Measurements from ENCODE around the gene NBPF19.
"Not testable (repeated sequence)": the region's sequence is repeated elsewhere in the genome, so short reads cannot be mapped to it uniquely, and the experiment has no call there.

The NBPF19 gene, protein sequence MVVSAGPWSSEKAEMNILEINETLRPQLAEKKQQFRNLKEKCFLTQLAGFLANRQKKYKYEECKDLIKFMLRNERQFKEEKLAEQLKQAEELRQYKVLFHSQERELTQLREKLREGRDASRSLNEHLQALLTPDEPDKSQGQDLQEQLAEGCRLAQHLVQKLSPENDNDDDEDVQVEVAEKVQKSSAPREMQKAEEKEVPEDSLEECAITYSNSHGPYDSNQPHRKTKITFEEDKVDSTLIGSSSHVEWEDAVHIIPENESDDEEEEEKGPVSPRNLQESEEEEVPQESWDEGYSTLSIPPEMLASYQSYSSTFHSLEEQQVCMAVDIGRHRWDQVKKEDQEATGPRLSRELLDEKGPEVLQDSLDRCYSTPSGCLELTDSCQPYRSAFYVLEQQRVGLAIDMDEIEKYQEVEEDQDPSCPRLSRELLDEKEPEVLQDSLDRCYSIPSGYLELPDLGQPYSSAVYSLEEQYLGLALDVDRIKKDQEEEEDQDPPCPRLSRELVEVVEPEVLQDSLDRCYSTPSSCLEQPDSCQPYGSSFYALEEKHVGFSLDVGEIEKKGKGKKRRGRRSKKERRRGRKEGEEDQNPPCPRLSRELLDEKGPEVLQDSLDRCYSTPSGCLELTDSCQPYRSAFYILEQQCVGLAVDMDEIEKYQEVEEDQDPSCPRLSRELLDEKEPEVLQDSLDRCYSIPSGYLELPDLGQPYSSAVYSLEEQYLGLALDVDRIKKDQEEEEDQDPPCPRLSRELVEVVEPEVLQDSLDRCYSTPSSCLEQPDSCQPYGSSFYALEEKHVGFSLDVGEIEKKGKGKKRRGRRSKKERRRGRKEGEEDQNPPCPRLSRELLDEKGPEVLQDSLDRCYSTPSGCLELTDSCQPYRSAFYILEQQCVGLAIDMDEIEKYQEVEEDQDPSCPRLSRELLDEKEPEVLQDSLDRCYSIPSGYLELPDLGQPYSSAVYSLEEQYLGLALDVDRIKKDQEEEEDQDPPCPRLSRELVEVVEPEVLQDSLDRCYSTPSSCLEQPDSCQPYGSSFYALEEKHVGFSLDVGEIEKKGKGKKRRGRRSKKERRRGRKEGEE (N-terminal part only)

DNA sequence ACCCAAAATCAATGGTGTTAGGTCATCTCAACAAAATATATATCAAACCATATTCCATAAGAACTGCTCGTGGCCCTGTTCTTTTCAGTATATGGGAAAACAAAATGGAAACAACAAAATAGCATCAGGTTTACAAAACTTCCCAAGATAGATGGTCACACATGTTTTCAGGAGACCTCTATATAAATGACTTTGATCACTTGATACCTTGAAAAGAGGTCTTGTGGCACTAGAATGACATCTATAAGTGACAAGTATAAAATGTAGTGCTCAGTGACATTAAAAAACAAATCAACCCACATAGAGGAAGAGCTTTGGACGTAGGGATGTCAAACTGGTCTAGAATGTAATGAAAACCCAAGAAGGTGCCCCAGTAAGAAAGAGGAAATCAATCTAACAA lies at the start of gene NBPF19:
Gene NBPF19, plus strand, starts transcription at position 301 of the 400 bp plus-strand sequence. CDS start 888 bp downstream, outside the sequence.
- not testable (repeated sequence) for H3K27ac ChIP-seq; DNase-seq (ENCODE audit: low spot score); H3K4me3 ChIP-seq

DNA sequence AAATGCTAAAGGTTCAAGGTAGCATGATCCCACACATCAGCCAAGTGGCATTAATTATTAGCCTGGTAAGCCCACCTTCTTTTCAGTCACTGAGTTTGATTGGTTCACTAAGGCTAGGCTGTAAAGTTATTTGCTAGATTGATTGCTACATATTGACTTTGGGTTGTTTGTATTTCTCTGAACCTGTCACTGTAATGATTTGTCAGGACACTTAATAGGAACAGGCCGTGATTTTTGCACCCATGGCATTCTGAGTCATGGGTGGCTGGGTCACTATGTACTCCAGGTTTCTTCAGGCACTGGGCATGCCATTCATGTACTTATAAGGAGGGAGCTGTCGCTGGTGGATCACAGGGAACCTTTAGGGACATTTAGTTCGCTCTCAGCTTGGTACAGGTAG lies 46.5 kb upstream of the NBPF19 start:
- H3K27ac ChIP-seq; H3K4me3 ChIP-seq; DNase-seq (ENCODE audit: low spot score): not testable (repeated sequence)

DNA sequence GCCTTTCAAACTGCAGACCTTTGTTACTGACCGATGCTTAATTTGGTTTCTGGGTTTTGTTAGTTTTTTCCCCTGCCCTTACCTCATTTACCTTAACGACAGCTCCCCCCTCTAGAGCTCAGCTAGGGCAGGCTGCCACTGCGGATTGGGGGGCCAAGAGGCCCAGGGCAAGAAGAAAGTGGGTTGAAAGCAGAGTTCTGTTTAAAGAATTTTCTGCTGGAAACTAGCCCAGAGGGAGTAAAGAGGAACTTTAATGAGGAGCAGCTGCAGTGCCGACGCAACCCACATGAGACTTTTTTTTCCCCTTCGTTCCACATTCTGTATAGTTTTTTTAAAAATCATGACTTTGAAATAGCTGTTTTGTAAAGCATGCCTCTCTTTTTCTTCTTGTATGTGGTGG lies 29.4 kb upstream of the NBPF19 start:
- not testable (repeated sequence) for H3K4me3 ChIP-seq; DNase-seq (ENCODE audit: low spot score)
- peak overlapping the region in 1 of 2 donors; percentile 64 for H3K27ac ChIP-seq

DNA sequence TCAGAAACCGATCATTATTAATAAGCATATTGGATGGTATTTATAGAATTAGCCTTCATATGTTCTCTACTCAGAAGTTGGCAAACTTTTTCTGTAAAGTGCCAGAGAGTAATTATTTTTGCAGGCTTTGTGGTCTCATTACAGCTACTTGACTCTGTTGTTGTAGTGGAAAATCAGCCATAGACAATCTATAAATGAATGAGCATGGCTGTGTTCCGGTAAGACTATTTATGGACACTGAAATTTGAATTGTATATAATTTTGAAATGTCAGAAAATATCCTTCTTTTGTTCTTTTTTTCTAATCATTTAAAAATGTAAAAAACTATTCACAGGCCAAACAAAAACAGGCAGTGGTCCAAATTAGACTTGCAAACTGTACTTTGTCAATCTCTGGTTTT lies 22.6 kb upstream of the NBPF19 start:
- not testable (repeated sequence) for H3K4me3 ChIP-seq; H3K27ac ChIP-seq; DNase-seq (ENCODE audit: low spot score)

DNA sequence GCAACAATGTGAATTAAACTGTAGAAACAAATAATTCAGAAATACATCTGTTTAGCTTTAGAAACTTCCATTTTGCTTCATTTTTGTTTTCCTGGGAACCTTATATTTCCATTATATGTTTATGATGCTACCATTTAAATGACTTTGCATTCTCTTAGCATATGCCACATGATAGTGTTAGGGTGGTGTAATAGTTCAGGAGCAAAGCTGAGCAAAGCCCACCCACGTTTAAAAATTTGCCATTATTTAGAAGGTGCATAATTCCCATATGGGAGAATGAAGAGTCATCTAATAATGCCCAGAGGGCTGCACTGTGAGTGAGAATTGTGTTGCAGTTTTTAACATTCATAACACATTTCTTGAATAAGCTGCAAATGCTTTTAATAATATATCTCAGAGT lies 22.2 kb upstream of the NBPF19 start:
- DNase-seq (ENCODE audit: low spot score); H3K4me3 ChIP-seq; H3K27ac ChIP-seq: not testable (repeated sequence)

DNA sequence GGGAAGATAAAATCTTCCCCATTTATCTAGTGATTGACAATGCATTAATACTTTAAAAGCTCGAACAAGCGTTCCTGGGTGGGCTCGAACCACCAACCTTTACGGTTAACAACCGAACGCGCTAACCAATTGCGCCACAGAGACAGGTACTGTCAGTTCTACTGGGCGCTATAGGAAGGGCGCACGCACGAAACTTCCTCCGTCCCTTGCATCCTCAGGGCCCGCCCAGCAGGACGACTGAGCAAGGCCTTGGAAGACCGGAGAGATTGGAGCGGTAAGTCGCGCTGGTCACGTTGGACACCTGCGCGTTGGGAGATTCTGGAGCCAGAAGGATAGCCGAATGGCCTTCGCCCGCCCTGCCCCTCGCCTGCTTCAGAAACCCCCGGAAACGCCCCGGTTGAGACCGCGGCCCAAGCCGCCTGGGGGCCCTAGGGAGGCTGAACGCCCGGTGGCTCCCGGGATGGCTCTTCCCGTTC lies 83.5 kb downstream of the NBPF19 start:
- peak; percentile 38 for DNase-seq (ENCODE audit: low spot score)
- H3K27ac ChIP-seq = not testable (repeated sequence)
- H3K4me3 ChIP-seq = peak overlapping the region; percentile 63

DNA sequence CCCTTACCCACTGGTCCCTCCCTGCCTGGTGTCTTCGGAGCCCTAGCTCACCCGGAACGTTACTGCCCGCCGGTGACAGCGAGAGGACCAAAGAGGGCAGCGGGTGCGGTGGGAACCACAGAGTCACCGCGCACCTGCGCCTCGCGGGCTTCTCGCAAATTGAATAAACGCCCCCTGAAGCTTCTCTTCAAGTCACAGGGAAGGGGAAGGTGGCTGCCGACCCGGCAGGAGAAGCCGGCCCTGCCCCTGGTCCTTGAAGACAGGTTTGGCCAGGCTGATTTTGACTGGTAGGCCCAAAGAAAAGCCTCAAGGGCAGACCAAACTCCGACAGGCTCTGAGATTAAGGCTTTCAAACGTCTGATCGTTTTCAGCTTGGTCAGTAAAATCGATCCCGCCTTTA lies 87.0 kb downstream of the NBPF19 start:
- not testable (repeated sequence) for H3K27ac ChIP-seq; DNase-seq (ENCODE audit: low spot score)

DNA sequence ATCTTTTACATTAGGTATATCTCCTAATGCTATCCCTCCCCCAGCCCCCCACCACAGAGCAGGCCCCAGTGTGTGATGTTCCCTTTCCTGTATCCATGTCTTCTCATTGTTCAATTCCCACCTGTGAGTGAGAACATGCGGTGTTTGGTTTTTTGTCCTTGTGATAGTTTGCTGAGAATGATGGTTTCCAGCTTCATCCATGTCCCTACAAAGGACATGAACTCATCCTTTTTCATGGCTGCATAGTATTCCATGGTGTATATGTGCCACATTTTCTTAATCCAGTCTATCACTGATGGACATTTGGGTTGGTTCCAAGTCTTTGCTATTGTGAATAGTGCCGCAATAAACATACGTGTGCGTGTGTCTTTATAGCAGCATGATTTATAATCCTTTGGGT lies 90.6 kb downstream of the NBPF19 start:
- not testable (repeated sequence) for H3K27ac ChIP-seq; DNase-seq (ENCODE audit: low spot score); H3K4me3 ChIP-seq

More for the DNA sequence above, 87.0 kb downstream of the NBPF19 start:
- not testable (repeated sequence) for H3K4me3 ChIP-seq

DNA sequence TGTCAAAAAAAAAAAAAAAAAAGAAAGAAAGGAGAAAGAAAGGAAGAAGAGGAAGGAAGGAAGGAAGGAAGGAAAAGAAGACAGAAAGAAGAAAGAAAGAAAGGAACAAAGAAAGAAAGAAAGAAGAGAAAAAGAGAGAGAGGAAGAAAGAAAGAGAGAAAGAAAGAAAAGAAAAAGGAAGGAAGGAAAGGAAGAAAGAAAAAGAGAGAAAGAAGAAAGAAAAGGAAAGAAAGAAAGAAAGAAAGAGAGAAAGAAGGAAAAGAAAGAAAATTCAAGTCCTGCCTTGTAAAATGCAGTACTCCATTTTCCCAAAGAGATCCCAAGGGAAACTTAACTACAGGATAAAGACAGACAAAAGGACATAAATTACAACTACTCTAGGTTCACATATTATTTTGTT lies 97.9 kb downstream of the NBPF19 start:
- not testable (repeated sequence) for H3K27ac ChIP-seq; H3K4me3 ChIP-seq; DNase-seq (ENCODE audit: low spot score)

DNA sequence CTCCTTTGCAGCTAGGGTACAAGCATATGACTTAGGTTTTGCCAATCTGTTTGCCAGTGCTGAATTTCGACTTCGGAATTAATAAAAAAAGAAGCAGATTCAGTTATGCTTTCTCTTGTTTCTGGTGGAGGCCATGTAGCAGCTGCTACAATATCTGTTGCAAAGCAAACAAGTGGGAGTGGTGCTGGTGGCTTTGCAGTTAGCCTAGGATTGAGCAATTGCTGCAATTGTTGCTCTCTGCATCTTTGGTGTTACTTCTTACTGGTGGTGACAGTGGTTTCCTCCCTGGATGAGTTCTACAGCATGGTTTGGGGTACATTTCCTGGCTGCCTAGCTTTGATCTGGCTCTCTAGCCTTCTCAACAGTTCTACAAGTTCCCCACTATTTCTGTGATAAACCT lies 110.7 kb downstream of the NBPF19 start:
- not testable (repeated sequence) for H3K27ac ChIP-seq; DNase-seq (ENCODE audit: low spot score); H3K4me3 ChIP-seq
